ENCODE measurements around the gene FKBP5. TPM values are rescaled to one million over a fixed set of nuclear protein-coding genes. Genes with fewer than 3 reads are reported as not detected.
A peak's percentile ranks its signal among the peaks of the same experiment; 100 is the strongest.

Gene FKBP5
- total and polyA plus RNA-seq, 12 donors, result 20.3 to 199 (median 48.6) TPM

DNA sequence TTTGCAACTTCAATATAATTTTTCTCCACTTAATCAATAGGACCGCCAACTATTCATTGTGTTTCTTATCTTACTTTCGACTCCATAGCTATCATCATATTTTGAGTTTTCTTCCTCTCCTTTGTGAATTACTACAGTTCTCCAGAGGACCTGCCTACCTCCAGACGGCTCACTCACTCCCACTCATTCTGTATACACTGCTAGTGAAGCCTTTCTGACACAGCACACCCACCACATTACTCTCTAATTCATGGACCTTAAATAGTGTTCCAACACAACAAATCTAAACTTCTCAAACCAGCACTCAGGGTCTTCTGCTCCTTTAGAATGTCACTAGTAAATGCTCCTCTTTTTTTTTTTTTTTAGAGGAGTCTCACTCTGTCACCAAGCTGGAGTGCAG lies 23.8 kb downstream of the FKBP5 start:
- ATAC-seq, result no peak
- H3K4me3 ChIP-seq, result no peak overlapping the region
- WGBS, 2 donors, result 82 to 87% methylated on average over 3 of the region's 3 CpGs
- peaks cover 0 to 73% (median 56%) of the 10 kb centered on the region in 9 donors for H3K4me1 ChIP-seq
- TF ChIP-seq, protein P1, sequence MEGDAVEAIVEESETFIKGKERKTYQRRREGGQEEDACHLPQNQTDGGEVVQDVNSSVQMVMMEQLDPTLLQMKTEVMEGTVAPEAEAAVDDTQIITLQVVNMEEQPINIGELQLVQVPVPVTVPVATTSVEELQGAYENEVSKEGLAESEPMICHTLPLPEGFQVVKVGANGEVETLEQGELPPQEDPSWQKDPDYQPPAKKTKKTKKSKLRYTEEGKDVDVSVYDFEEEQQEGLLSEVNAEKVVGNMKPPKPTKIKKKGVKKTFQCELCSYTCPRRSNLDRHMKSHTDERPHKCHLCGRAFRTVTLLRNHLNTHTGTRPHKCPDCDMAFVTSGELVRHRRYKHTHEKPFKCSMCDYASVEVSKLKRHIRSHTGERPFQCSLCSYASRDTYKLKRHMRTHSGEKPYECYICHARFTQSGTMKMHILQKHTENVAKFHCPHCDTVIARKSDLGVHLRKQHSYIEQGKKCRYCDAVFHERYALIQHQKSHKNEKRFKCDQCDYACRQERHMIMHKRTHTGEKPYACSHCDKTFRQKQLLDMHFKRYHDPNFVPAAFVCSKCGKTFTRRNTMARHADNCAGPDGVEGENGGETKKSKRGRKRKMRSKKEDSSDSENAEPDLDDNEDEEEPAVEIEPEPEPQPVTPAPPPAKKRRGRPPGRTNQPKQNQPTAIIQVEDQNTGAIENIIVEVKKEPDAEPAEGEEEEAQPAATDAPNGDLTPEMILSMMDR (IDR thresholded peaks at IDR 0.05), result no peak
- H3K9me3 ChIP-seq, result no peaks in the 10 kb centered on the region
- peaks cover 0 to 7% (median 0%) of the 10 kb centered on the region in 9 donors for H3K36me3 ChIP-seq
- no peaks in the 10 kb centered on the region for H3K27me3 ChIP-seq
- peak overlapping the region in 1 of 10 donors; percentile 66 for H3K27ac ChIP-seq
- no peak for DNase-seq
- intact Hi-C loops (cut with DNase I), result loop anchor here in 1 of 10 donors (2.0 kb wide), 1 partner anchor 22 kb away; no protein-coding TSS in a partner anchor

DNA sequence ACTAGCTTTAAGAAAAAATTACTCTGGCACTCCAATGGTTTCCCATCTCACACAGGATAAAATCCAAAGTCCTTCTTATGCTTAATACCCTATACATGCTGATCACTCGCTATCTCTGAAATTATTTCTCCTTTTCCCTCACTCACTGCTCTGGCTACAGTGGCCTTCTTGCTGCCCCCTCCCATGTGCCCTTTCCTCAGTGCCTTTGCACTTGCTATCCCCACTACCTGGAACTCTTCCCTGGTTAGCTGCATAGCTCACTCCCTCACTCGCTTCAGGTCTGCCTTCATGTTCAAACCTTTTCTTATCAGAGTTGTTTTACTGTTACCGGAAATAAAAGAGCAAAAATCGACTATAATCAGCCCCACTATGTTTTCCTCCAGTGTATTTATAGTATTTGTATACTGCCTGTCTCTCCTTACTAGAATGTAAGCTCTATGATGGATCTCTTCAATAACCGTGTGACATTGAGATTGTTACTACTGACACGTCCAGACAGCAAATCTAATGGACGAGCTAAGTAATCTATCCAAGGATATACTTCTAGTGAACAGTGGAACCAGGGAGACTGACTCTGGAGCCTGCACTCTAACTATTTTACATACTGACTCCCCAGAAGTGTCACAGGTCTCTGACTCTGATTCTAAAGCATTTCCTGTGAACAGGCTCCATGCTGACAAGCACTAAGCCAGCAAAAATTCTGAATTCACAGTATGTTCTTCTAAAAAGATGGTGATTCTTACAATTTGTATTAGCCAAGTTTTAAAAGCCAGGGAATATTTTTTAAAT lies 25.1 kb downstream of the FKBP5 start:
- Histone ChIP-seq H3K4me3 (no peak overlapping the region), H3K4me1 (peaks cover 0 to 60% (median 43%) of the 10 kb centered on the region in 9 donors)

DNA sequence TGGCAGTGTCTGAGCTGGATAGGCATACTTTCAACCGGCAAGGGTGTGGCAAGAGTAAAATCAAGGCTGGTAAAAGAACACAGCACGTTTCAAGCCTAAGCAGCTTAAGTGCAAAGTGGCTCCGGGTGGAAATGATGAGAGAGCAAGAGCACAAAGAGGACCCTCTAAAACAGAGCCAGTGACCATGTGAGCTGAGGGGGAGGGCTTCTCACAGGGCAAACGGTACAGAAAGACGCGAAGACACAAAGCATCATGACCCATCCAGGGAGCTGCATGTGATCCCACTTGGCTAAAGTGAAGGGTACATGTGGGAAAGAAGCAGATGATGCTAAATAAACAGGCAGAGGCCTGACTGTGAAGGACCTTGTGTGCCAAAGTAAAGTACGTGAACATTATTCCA lies 25.7 kb downstream of the FKBP5 start:
- WGBS, 2 donors, result 38 to 55% methylated on average over 7 of the region's 7 CpGs
- TF ChIP-seq, protein P1 (IDR thresholded peaks at IDR 0.05), result no peak
- intact Hi-C loops (cut with DNase I), result no loop called here
- no peak overlapping the region for H3K4me3 ChIP-seq
- no peaks in the 10 kb centered on the region for H3K9me3 ChIP-seq
- H3K27me3 ChIP-seq, result no peaks in the 10 kb centered on the region
- no peak for DNase-seq
- peaks cover 0 to 7% (median 0%) of the 10 kb centered on the region in 9 donors for H3K36me3 ChIP-seq
- peak in 6 of 8 donors; percentile 31 to 74 (median 40) for ATAC-seq
- peaks cover 0 to 54% (median 37%) of the 10 kb centered on the region in 9 donors for H3K4me1 ChIP-seq
- peak overlapping the region in 2 of 10 donors; percentile 16 to 66 for H3K27ac ChIP-seq

More for the DNA sequence above, 25.1 kb downstream of the FKBP5 start:
- intact Hi-C loops (cut with DNase I), result loop anchor here in 1 of 10 donors (2.0 kb wide), 1 partner anchor 23 kb away; no protein-coding TSS in a partner anchor
- WGBS, 2 donors, result 55 to 57% methylated on average over 7 of the region's 7 CpGs
- H3K9me3 ChIP-seq, result no peaks in the 10 kb centered on the region
- TF ChIP-seq, protein P1 (IDR thresholded peaks at IDR 0.05), result no peak
- H3K27ac ChIP-seq, result peak overlapping the region in 2 of 10 donors; percentile 51 to 66
- no peak for DNase-seq
- peaks cover 0 to 7% (median 0%) of the 10 kb centered on the region in 9 donors for H3K36me3 ChIP-seq
- ATAC-seq, result peak in 5 of 8 donors; percentile 25 to 58 (median 57)
- H3K27me3 ChIP-seq, result no peaks in the 10 kb centered on the region

DNA sequence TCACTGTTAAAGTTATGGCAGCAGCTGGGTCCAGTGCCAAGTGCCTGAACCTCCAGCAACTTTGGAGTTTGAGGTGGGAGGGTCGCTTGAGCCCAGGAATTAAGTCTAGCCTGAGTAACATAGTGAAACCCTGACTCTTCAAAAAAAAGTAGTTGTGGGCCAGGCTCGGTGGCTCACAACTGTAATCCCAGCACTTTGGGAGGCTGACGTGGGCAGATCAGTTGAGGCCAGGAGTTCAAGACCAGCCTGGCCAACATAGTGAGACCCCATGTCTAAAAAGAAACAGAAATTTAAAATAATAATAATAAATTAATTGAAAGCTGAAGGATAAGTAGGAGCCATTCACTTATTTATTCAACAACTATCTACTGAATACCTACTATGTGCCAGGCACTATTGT lies 33.8 kb downstream of the FKBP5 start:
- TF ChIP-seq, protein P1 (IDR thresholded peaks at IDR 0.05), result no peak
- Histone ChIP-seq H3K27me3 (no peaks in the 10 kb centered on the region), H3K27ac (no peak overlapping the region), H3K4me3 (no peak overlapping the region), H3K36me3 (peaks cover 0 to 30% (median 0%) of the 10 kb centered on the region in 9 donors), H3K4me1 (peaks cover 0 to 36% (median 0%) of the 10 kb centered on the region in 9 donors), H3K9me3 (no peaks in the 10 kb centered on the region)
- ATAC-seq (no peak), DNase-seq (no peak)
- 96 to 98% methylated on average over 3 of the region's 3 CpGs for WGBS, 2 donors
- intact Hi-C loops (cut with DNase I), result no loop called here

Data from heart right ventricle (tissue), 16 donors.